Motor neuron (in vitro differentiated cells): ENCODE data around the gene RIOX2. TPM values are rescaled to one million over a fixed set of nuclear protein-coding genes. Genes with fewer than 3 reads are reported as not detected.

Experiments used
- ATAC-seq, 8 experiments: fragments of 200-7000 bp; cut with Tn5 transposase; replicated peaks in 6 of 8; 2 replicates each; pipeline ENCODE4 v1.8.0; 2021; ENCODE audit warnings: mild to moderate bottlenecking in 8 of 8, moderate library complexity in 8 of 8
- H3K27ac ChIP-seq, 2 donors: fragments of 250-450 bp; sonication (Bioruptor Pico); 2 replicates each; pipeline ENCODE4 v1.9.0; 2021; ENCODE audit warnings: antibody characterized with exemption in 2 of 2, mild to moderate bottlenecking in 2 of 2, moderate library complexity in 1 of 2
- H3K4me1 ChIP-seq, 2 donors: fragments of 250-450 bp; sonication (Bioruptor Pico); replicated peaks in 1 of 2; 2 replicates each; pipeline ENCODE4 v1.6.1; 2021; ENCODE audit warnings: antibody characterized with exemption in 2 of 2, mild to moderate bottlenecking in 2 of 2, moderate library complexity in 1 of 2
- H3K4me3 ChIP-seq, 5 donors: fragments of 250-450 bp; sonication (Bioruptor Pico); 2 replicates each; pipeline ENCODE4 v1.9.0; 2021; ENCODE audit warnings: antibody characterized with exemption in 5 of 5, mild to moderate bottlenecking in 5 of 5, moderate library complexity in 4 of 5
- WGBS, 10 experiments: fragments of 450-650 bp; shearing (Covaris generic); methylation state at CpG; one replicate each; pipeline ENCODE4 v1.0.0; 2022; 5-methylcytosine and 5-hydroxymethylcytosine counted together
- in situ Hi-C, 9 experiments: fragments of 400-800 bp; cut with MboI; loops; one replicate each; pipeline ENCODE4 v1.15.0; 2021; ENCODE audit warnings: low sequenced_read_pairs in 9 of 9, low pct_unique_long_range_greater_than_20kb in 2 of 9; ENCODE audit not compliant: unreplicated experiment in 9 of 9
- total RNA-seq, 8 experiments: library from RNA; unstranded; fragments of 300-600 nt; gene quantifications; 2 replicates each; pipeline versions ENCODE4 v1.2.3 to v1.2.4, GENCODE V29; 2022

The RIOX2 gene
- total RNA-seq, 8 experiments from 2014 or later: 11.0 to 275 (median 25.4) TPM

GRCh38 chr3:98003306-98003969 is 31.2 kb upstream of the RIOX2 start:
- WGBS, 10 experiments: 0 to 100% (median 64%) methylated on average over 1 to 2 of the region's 2 CpGs; no CpG with 5 or more reads in 4 of the 10 experiments
- no peak overlapping the region for H3K27ac ChIP-seq
- no peak for ATAC-seq
- no peaks in the 10 kb centered on the region for H3K4me1 ChIP-seq
- in situ Hi-C loops: loop anchor here in 4 of 9 experiments (25.0 kb wide), 2 partner anchors 216 to 1141 kb away; no protein-coding TSS in a partner anchor
- no peak overlapping the region for H3K4me3 ChIP-seq

DNA sequence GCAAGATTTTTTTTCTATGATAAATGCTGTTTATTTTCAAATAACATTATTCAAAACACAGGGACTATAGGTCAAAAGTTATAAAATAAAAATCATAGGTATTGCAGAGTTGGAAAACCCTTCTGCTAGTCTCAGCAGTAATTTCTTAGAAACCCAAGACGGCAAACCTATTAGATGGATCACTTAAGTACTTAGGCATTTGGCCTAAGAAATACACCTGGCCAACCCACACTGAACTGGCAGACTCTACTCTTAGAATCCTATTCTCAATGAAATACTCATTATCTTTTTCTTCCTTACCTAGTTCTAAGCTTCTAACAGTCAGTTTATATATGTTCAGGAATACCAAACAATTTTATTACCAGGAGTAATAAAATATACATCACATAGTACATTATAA is 30.5 kb upstream of the RIOX2 start:
- no peak overlapping the region for H3K4me3 ChIP-seq
- no peak overlapping the region for H3K27ac ChIP-seq
- ATAC-seq: no peak
- in situ Hi-C loops: loop anchor here in 4 of 9 experiments (25.0 kb wide), 2 partner anchors 215 to 1140 kb away; no protein-coding TSS in a partner anchor
- H3K4me1 ChIP-seq: no peaks in the 10 kb centered on the region
- 67 to 100% (median 95%) methylated on average over 1 of the region's 1 CpG; no CpG with 5 or more reads in 4 of the 10 experiments for WGBS, 10 experiments

GRCh38 chr3:97999994-98000393 is 27.8 kb upstream of the RIOX2 start:
- H3K4me3 ChIP-seq: no peak overlapping the region
- in situ Hi-C loops: loop anchor here in 4 of 9 experiments (25.0 kb wide), 2 partner anchors 213 to 1138 kb away; no protein-coding TSS in a partner anchor
- H3K4me1 ChIP-seq: no peaks in the 10 kb centered on the region
- peak in 3 of 8 experiments; percentile 80 to 85 (median 82) for ATAC-seq
- 0 to 57% (median 33%) methylated on average over 1 of the region's 1 CpG; no CpG with 5 or more reads in 3 of the 10 experiments for WGBS, 10 experiments
- H3K27ac ChIP-seq: no peak overlapping the region

- Histone ChIP-seq H3K4me1 (no peaks in the 10 kb centered on the region), H3K27ac (no peak overlapping the region), H3K4me3 (no peak overlapping the region)
- no peak for ATAC-seq
- WGBS, 10 experiments: 51 to 98% (median 84%) methylated on average over 1 to 5 of the region's 5 CpGs
- in situ Hi-C loops: no loop called here
Measured at GRCh38 chr3:97999103-97999502, 26.9 kb upstream of the RIOX2 start.

DNA sequence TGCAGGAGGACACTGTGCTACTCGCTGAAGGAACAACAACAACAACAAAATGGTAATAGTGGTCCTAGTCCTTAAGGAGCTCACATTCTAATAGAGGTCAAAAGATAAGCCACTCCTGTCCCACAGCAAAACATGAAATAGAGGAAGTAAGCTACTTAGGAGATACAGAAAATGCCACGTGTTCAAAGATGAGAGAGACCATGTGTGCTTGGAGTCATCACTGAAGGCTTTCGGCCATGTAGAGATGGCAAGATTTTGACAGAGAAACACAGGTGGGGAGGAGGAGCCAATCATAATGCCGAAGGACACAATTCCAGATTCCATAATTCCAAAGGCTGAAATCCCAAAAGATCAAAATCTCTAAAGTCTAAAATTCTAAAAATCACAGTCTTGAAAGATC is 24.8 kb upstream of the RIOX2 start:
- 54 to 97% (median 86%) methylated on average over 1 to 4 of the region's 4 CpGs; no CpG with 5 or more reads in 1 of the 10 experiments for WGBS, 10 experiments
- Histone ChIP-seq H3K27ac (no peak overlapping the region), H3K4me3 (no peak overlapping the region), H3K4me1 (no peaks in the 10 kb centered on the region)
- in situ Hi-C loops: no loop called here
- ATAC-seq: no peak

DNA sequence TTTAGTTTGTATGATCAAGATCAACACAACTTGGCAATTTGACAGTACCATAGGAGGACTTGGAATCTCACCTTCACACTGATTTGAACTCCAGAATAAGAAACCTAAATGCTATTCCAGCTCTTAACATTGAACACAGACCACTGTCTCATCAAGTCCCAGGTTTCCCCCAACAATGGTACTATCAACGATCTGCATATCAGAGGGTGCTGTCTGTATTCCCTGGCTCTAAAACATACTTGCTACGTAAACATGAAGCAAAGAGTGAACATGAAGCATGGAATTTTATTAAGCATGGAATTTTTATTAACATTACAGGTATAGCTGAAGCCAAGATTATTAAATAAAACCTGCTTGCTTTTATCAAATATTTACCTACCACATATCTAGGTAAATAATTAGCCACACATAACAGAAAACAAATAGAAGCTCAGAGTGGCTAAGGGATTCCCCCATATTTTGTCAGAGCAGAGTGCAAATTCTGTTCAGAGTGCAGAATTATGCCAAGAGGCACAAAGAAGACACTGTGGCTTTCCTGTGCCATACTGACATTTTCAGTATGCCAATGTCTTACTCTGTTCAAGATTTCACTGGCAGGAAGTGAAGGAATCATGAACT is 22.2 kb upstream of the RIOX2 start:
- Histone ChIP-seq H3K4me3 (no peak overlapping the region), H3K4me1 (no peaks in the 10 kb centered on the region), H3K27ac (no peak overlapping the region)
- no peak for ATAC-seq
- in situ Hi-C loops: no loop called here
- 40 to 100% (median 75%) methylated on average over 1 to 2 of the region's 2 CpGs; no CpG with 5 or more reads in 3 of the 10 experiments for WGBS, 10 experiments

DNA sequence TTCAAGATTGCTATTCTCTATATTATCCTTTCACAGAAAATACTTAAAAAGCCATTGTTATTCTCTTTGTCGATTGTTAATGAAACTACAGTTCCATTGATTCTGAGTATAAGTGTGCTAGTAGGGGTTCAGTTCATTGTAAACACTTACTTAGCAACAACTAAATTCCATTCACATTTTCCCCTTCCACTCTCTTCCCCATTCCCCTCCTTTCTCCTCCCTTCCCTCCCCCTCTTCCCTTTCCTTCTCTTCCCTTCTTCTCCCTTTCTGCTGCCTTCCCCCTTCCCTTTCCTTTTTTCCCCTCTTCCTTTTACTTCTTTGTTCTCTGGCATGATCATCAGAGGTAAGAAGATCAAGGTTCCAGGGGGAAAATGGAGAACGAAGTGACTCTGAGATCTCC is 21.3 kb upstream of the RIOX2 start:
- in situ Hi-C loops: no loop called here
- no peak for ATAC-seq
- Histone ChIP-seq H3K4me1 (no peaks in the 10 kb centered on the region), H3K4me3 (no peak overlapping the region), H3K27ac (no peak overlapping the region)
- WGBS, 10 experiments: 20 to 100% (median 52%) methylated on average over 1 to 2 of the region's 2 CpGs

GRCh38 chr3:97992547-97993173 is 20.4 kb upstream of the RIOX2 start:
- no peak overlapping the region for H3K27ac ChIP-seq
- in situ Hi-C loops: no loop called here
- H3K4me3 ChIP-seq: no peak overlapping the region
- ATAC-seq: no peak
- no peaks in the 10 kb centered on the region for H3K4me1 ChIP-seq
- WGBS, 10 experiments: 57 to 100% (median 100%) methylated on average over 1 to 2 of the region's 2 CpGs; no CpG with 5 or more reads in 4 of the 10 experiments

DNA sequence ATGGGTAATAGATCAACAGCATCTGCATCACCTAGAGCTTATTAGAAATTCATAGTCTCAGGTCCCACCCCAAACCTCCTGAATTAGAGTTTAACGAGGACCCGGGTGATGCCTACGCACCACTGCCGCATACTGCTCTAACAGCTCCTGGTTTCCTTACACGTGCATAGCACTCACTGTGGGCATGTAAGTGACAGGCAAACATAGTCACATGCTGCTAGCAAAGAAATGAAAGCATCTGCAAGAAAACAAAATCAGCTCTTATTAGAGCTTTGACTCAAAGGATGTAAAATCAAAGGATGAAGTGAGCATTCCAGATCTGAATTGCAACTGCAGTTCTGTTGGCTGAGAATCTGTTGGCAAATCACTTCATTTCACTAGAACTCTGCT is 19.1 kb upstream of the RIOX2 start:
- ATAC-seq: peak in 2 of 8 experiments; percentile 36 to 60
- in situ Hi-C loops: no loop called here
- no peak overlapping the region for H3K27ac ChIP-seq
- H3K4me3 ChIP-seq: no peak overlapping the region
- 14 to 81% (median 41%) methylated on average over 1 to 5 of the region's 5 CpGs; no CpG with 5 or more reads in 2 of the 10 experiments for WGBS, 10 experiments
- H3K4me1 ChIP-seq: no peaks in the 10 kb centered on the region

GRCh38 chr3:97990624-97991292 is 18.5 kb upstream of the RIOX2 start:
- ATAC-seq: no peak
- Histone ChIP-seq H3K27ac (no peak overlapping the region), H3K4me1 (no peaks in the 10 kb centered on the region), H3K4me3 (no peak overlapping the region)
- in situ Hi-C loops: no loop called here
- 10 to 100% (median 58%) methylated on average over 1 to 2 of the region's 2 CpGs for WGBS, 10 experiments

DNA sequence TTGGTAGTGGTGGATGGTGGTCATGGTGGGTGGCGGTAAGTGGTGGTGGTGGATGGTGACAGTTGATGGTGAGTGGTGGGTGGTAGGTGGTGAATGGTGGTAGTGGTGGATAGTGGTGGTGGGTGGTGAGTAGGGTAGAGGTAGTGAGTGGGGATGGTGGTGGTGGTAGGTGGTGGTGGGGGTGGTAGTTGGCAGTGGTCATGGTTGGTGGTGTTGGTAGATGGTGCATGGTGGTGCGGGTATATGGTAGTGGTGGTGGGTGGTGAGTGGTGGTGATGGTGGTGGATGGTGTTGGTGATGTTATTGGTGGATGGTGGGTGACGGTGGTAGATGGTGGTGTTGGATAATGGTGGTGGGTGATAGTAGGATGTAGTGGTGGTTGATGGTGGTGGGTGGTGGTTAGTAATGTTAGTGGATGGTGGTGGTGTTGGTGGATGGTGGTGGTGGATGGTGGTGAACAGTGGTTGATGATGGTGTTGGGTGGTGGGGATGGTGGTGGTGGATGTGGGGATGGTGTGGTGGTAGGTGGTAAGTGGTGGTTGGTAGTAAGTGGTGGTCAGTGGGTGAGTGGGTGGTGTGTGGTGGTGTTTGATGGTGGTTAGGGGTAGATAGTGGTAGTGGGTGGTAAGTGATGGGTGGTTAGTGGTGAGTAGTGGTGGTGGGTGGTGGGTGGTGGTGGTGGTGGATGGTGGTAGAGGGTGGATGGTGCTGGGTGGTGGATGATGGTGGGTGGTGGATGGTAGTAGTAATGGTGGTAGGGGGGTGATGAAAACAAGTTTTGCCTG is 16.7 kb upstream of the RIOX2 start:
- in situ Hi-C loops: no loop called here
- Histone ChIP-seq H3K27ac (no peak overlapping the region), H3K4me1 (no peaks in the 10 kb centered on the region), H3K4me3 (no peak overlapping the region)
- no peak for ATAC-seq
- WGBS, 10 experiments: 100% methylated on average over 1 of the region's 3 CpGs; no CpG with 5 or more reads in 8 of the 10 experiments

GRCh38 chr3:97987306-97987705 is 15.1 kb upstream of the RIOX2 start:
- WGBS, 10 experiments: 5 to 100% (median 66%) methylated on average over 1 to 2 of the region's 2 CpGs
- ATAC-seq: no peak
- no peaks in the 10 kb centered on the region for H3K4me1 ChIP-seq
- in situ Hi-C loops: no loop called here
- no peak overlapping the region for H3K27ac ChIP-seq
- no peak overlapping the region for H3K4me3 ChIP-seq
